Caco-2 (cell line): ENCODE data around the gene JAK1. TPM values are rescaled to one million over a fixed set of nuclear protein-coding genes. Genes with fewer than 3 reads are reported as not detected.

Experiments used
- BruUV-seq: library from RNA; stranded (reverse); fragments of 400-500 nt; replicated peaks from 2 replicates; lab custom pipeline; 2021; lab: Mats Ljungman, UMichigan
- CTCF ChIA-PET: fragments of 300-600 bp; sonication (Branson Sonifier 250); formaldehyde crosslinking; loops from one replicate; lab custom pipeline; 2022; ENCODE audit warnings: antibody characterized with exemption; lab: Charles Lee
- POLR2A ChIA-PET: fragments of 300-600 bp; sonication (Branson Sonifier 250); formaldehyde crosslinking; loops from one replicate; lab custom pipeline; 2022; ENCODE audit warnings: antibody characterized with exemption; lab: Charles Lee
- DNase-seq, 2 experiments: peaks; one replicate each; pipeline versions ENCODE4 v3.0.0 to v3.0.0-alpha.2; 2020 to 2022
- H3K27me3 ChIP-seq: replicated peaks from 2 replicates; pipeline ENCODE4 v1.6.0; 2011; ENCODE audit warnings: low read length; ENCODE audit not compliant: control insufficient read depth, insufficient read depth
- H3K36me3 ChIP-seq: 2 replicates; pipeline ENCODE4 v1.5.1; 2011; ENCODE audit warnings: low read length; ENCODE audit not compliant: control insufficient read depth, insufficient read depth
- H3K4me1 ChIP-seq: fragments of 250-450 bp; sonication (Bioruptor Pico); 2 replicates; pipeline ENCODE4 v1.5.1; 2020; ENCODE audit warnings: mild to moderate bottlenecking
- H3K4me3 ChIP-seq: 2 replicates; pipeline ENCODE4 v1.5.1; 2011; ENCODE audit warnings: low read depth, mild to moderate bottlenecking, control low read depth, low read length
- H3K9me3 ChIP-seq: fragments of 250-450 bp; sonication (Bioruptor Pico); 2 replicates; pipeline ENCODE4 v1.5.1; 2020; ENCODE audit warnings: mild to moderate bottlenecking, moderate library complexity
- H3K27ac Mint-ChIP-seq: one replicate; pipeline ENCODE4 v1.8.0; 2022; ENCODE audit warnings: mixed read lengths; ENCODE audit not compliant: unreplicated experiment
- H3K27me3 Mint-ChIP-seq: one replicate; pipeline ENCODE4 v1.8.0; 2022; ENCODE audit warnings: mixed read lengths; ENCODE audit not compliant: insufficient read depth, unreplicated experiment
- H3K36me3 Mint-ChIP-seq: one replicate; pipeline ENCODE4 v1.8.0; 2022; ENCODE audit warnings: mild to moderate bottlenecking, mixed read lengths; ENCODE audit not compliant: insufficient read depth, unreplicated experiment
- H3K4me1 Mint-ChIP-seq: one replicate; pipeline ENCODE4 v1.8.0; 2022; ENCODE audit warnings: low read depth, mixed read lengths; ENCODE audit not compliant: unreplicated experiment
- H3K4me3 Mint-ChIP-seq: one replicate; pipeline ENCODE4 v1.8.0; 2022; ENCODE audit warnings: mild to moderate bottlenecking, moderate library complexity, mixed read lengths; ENCODE audit not compliant: unreplicated experiment
- H3K9me3 Mint-ChIP-seq: one replicate; pipeline ENCODE4 v1.8.0; 2022; ENCODE audit warnings: mixed read lengths; ENCODE audit not compliant: unreplicated experiment
- CTCF ChIP-seq, 2 experiments: fragments of 200-600 bp in 1 of 2; IDR thresholded peaks; 1 replicate in 1 of 2; 2 replicates in 1 of 2; pipeline versions ENCODE4 v1.5.1 to v1.8.0; 2011 to 2022; ENCODE audit warnings: antibody characterized with exemption in 1 of 2, control low read depth in 1 of 2, inconsistent platforms in 1 of 2, low read depth in 1 of 2, low read length in 1 of 2, mild to moderate bottlenecking in 1 of 2, moderate library complexity in 1 of 2; ENCODE audit not compliant: insufficient read depth in 1 of 2, severe bottlenecking in 1 of 2, unreplicated experiment in 1 of 2
- intact Hi-C: fragments of 100-400 bp; cut with micrococcal nuclease; formaldehyde crosslinking; loops from one replicate; pipeline ENCODE4 v1.10.0; 2022; ENCODE audit not compliant: unreplicated experiment
- total RNA-seq: library from RNA; stranded (reverse); gene quantifications from 2 replicates; pipeline ENCODE4 v1.2.3, GENCODE V29; 2022

JAK1 gene
- total RNA-seq, 1 experiment from 2014 or later = 35.5 TPM

- H3K4me1 ChIP-seq = no peaks in the 10 kb centered on the region
- no peak for TF ChIP-seq CTCF (IDR thresholded peaks at IDR 0.05; ENCODE audit: insufficient read depth in 1 of 2, low read depth in 1 of 2, low read length in 1 of 2, severe bottlenecking in 1 of 2, unreplicated experiment in 1 of 2)
- BruUV-seq = no TSS peak
- intact Hi-C loops = no loop called here
- Mint-ChIP-seq H3K27ac (no peak overlapping the region), H3K4me3 (no peak overlapping the region), H3K9me3 (no peaks in the 10 kb centered on the region), H3K36me3 (peaks cover 5% of the 10 kb centered on the region), H3K27me3 (no peaks in the 10 kb centered on the region), H3K4me1 (no peaks in the 10 kb centered on the region)
- POLR2A ChIA-PET = interaction anchor here (0.7 kb wide), 1 partner anchor 283 kb away, joined by 4 read pairs; no protein-coding TSS in a partner anchor
- no peak overlapping the region for H3K4me3 ChIP-seq
- H3K36me3 ChIP-seq = no peaks in the 10 kb centered on the region
- no peaks in the 10 kb centered on the region for H3K27me3 ChIP-seq
- DNase-seq = no peak
- CTCF ChIA-PET = no interaction called here
- H3K9me3 ChIP-seq = no peaks in the 10 kb centered on the region
Observed at GRCh38 chr1:64867266-64867665, 99.1 kb downstream of the JAK1 start.

GRCh38 chr1:64866689-64867088 is 99.7 kb downstream of the JAK1 start:
- ChIA-PET CTCF (no interaction called here), POLR2A (no interaction called here)
- H3K9me3 ChIP-seq = no peaks in the 10 kb centered on the region
- no peak for TF ChIP-seq CTCF (IDR thresholded peaks at IDR 0.05; ENCODE audit: insufficient read depth in 1 of 2, low read depth in 1 of 2, low read length in 1 of 2, severe bottlenecking in 1 of 2, unreplicated experiment in 1 of 2)
- DNase-seq = no peak
- Mint-ChIP-seq H3K4me1 (peaks cover 1% of the 10 kb centered on the region), H3K27ac (no peak overlapping the region), H3K4me3 (no peak overlapping the region), H3K36me3 (peaks cover 8% of the 10 kb centered on the region), H3K27me3 (no peaks in the 10 kb centered on the region), H3K9me3 (no peaks in the 10 kb centered on the region)
- no peaks in the 10 kb centered on the region for H3K36me3 ChIP-seq
- BruUV-seq = no TSS peak
- no peak overlapping the region for H3K4me3 ChIP-seq
- no peaks in the 10 kb centered on the region for H3K4me1 ChIP-seq
- intact Hi-C loops = no loop called here
- H3K27me3 ChIP-seq = no peaks in the 10 kb centered on the region

DNA sequence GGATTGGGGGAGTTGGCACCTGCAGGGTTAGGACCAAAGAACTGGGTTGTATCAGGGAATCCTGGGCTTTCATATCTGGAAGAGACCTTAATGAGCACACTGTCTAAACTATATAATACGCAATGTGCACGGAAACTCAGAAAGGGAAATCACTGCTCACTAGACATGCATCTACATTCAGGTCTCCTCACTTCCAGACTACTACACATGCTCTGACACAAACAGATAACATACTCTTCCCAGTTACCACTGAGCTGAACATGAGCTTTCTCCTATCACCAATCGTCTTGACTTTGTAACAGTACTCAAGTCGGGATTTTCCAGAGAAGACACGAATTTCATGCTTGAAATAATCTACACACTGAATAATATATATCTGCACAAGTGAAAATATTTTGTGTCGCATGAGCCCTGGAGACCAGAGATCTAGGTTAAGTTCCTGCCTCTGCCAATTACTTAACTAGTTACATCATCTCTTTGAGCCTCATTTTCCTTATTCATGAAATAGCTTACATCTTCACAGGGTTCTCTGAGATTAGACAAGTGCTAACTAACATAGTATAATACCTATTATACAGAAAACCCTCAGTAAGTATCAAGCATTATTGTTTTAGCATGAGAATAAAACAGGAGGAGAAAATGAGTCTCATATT is 101.1 kb downstream of the JAK1 start:
- H3K4me3 Mint-ChIP-seq = no peak overlapping the region
- no peak for TF ChIP-seq CTCF (IDR thresholded peaks at IDR 0.05; ENCODE audit: insufficient read depth in 1 of 2, low read depth in 1 of 2, low read length in 1 of 2, severe bottlenecking in 1 of 2, unreplicated experiment in 1 of 2)
- ChIA-PET POLR2A (no interaction called here), CTCF (no interaction called here)
- DNase-seq = no peak
- BruUV-seq = no TSS peak
- no peak overlapping the region for H3K27ac Mint-ChIP-seq
- H3K4me1 ChIP-seq = no peaks in the 10 kb centered on the region
- no peaks in the 10 kb centered on the region for H3K9me3 ChIP-seq
- peaks cover 14% of the 10 kb centered on the region for H3K36me3 Mint-ChIP-seq
- no peaks in the 10 kb centered on the region; the same call in 1 of the 2 replicates for H3K36me3 ChIP-seq
- H3K4me1 Mint-ChIP-seq = peaks cover 7% of the 10 kb centered on the region
- H3K9me3 Mint-ChIP-seq = no peaks in the 10 kb centered on the region
- no peak overlapping the region for H3K4me3 ChIP-seq
- intact Hi-C loops = no loop called here
- no peaks in the 10 kb centered on the region for H3K27me3 Mint-ChIP-seq
- H3K27me3 ChIP-seq = no peaks in the 10 kb centered on the region
